HepG2 (cell line): ENCODE measurements around the gene TNS4. TPM values are rescaled to one million over a fixed set of nuclear protein-coding genes. Genes with fewer than 3 reads are reported as not detected.

Experiments used
- ATAC-seq: fragments of 200-7000 bp; cut with Tn5 transposase; 3 replicates; pipeline ENCODE4 v1.9.1; 2020; ENCODE audit warnings: mild to moderate bottlenecking, moderate library complexity
- BruUV-seq: library from RNA; stranded (reverse); fragments of 400-500 nt; replicated peaks from 2 replicates; lab custom pipeline; 2021; lab: Mats Ljungman, UMichigan
- CTCF ChIA-PET: fragments of 300-600 bp; formaldehyde crosslinking; extraction: SDS; loops from one replicate; lab custom pipeline; 2021; ENCODE audit warnings: low total read pairs, inconsistent platforms, low intra/inter-chr PET ratio; lab: Yijun Ruan, JAX
- POLR2A ChIA-PET: fragments of 350-600 bp; sonication (Branson Sonifier 250); formaldehyde crosslinking; loops from one replicate; lab custom pipeline; 2020; ENCODE audit warnings: antibody characterized with exemption, inconsistent platforms; lab: Yijun Ruan, JAX
- DNase-seq: peaks from one replicate; pipeline ENCODE4 v3.0.0-alpha.2; 2015; ENCODE audit warnings: low spot score
- FAIRE-seq: peaks from 3 replicates; lab custom pipeline; 2011; peaks lifted over from hg19 to GRCh38; lab: Jason Lieb, UNC
- H2AFZ ChIP-seq: one replicate; pipeline ENCODE4 v1.6.1; 2011; ENCODE audit warnings: low read length, inconsistent platforms
- H3K27ac ChIP-seq: fragments of 300-600 bp; 3 replicates; pipeline ENCODE4 v1.8.0; 2011; ENCODE audit warnings: mixed run types, mild to moderate bottlenecking, mixed read lengths, low read length, inconsistent platforms; ENCODE audit not compliant: insufficient read depth; ENCODE audit errors: extremely low read length
- H3K27me3 ChIP-seq, 2 experiments: fragments of 200-600 bp in 1 of 2; 2 replicates in 1 of 2; 3 replicates in 1 of 2; pipeline versions ENCODE4 v1.6.0 to v1.8.0; 2011; ENCODE audit warnings: low read length in 2 of 2, mild to moderate bottlenecking in 2 of 2, moderate library complexity in 2 of 2, inconsistent platforms in 1 of 2; ENCODE audit not compliant: insufficient read depth in 2 of 2, control insufficient read depth in 1 of 2
- H3K36me3 ChIP-seq, 2 experiments: fragments of 200-600 bp in 1 of 2; replicated peaks in 1 of 2; 2 replicates in 1 of 2; 3 replicates in 1 of 2; pipeline versions ENCODE4 v1.5.1 to v1.8.0; 2011; ENCODE audit warnings: low read length in 2 of 2, inconsistent platforms in 1 of 2; ENCODE audit not compliant: insufficient read depth in 2 of 2, control insufficient read depth in 1 of 2
- H3K4me1 ChIP-seq: 2 replicates; pipeline ENCODE4 v1.5.1; 2012; ENCODE audit warnings: low read length, inconsistent platforms; ENCODE audit not compliant: insufficient read depth
- H3K4me2 ChIP-seq: 2 replicates; pipeline ENCODE4 v1.6.0; 2011; ENCODE audit warnings: low read depth, low read length, inconsistent platforms
- H3K4me3 ChIP-seq, 3 experiments: fragments of 200-600 bp in 1 of 3; sonication (generic), shearing (Covaris generic) in 1 of 3; replicated peaks in 1 of 3; 2 replicates each; pipeline ENCODE4 v1.5.1; 2011 to 2016; ENCODE audit warnings: low read length in 3 of 3, inconsistent platforms in 2 of 3, low read depth in 2 of 3, mild to moderate bottlenecking in 2 of 3, control low read depth in 1 of 3, mixed read lengths in 1 of 3; ENCODE audit not compliant: insufficient read depth in 1 of 3
- H3K79me2 ChIP-seq: one replicate; pipeline ENCODE4 v1.6.1; 2011; ENCODE audit warnings: low read length, inconsistent platforms; ENCODE audit not compliant: insufficient read depth
- H3K9ac ChIP-seq: 2 replicates; pipeline ENCODE4 v1.6.0; 2011; ENCODE audit warnings: mild to moderate bottlenecking, low read depth, low read length, inconsistent platforms; ENCODE audit not compliant: insufficient read depth
- H3K9me3 ChIP-seq: 2 replicates; pipeline ENCODE4 v1.5.1; 2012; ENCODE audit warnings: mild to moderate bottlenecking, low read length
- H4K20me1 ChIP-seq: 2 replicates; pipeline ENCODE4 v1.6.0; 2011; ENCODE audit warnings: inconsistent platforms, mild to moderate bottlenecking, low read length, moderate library complexity; ENCODE audit not compliant: insufficient read depth
- CBX1 ChIP-seq: IDR thresholded peaks from one replicate; pipeline ENCODE4 v1.6.1; 2016; ENCODE audit warnings: antibody characterized with exemption, low read depth
- CC2D1A ChIP-seq: sonication (generic); formaldehyde crosslinking; IDR thresholded peaks from 2 replicates; pipeline ENCODE4 v1.8.1; 2023; ENCODE audit warnings: mild to moderate bottlenecking, missing genetic modification reagents
- DNMT1 ChIP-seq: sonication (generic); formaldehyde crosslinking; IDR thresholded peaks from 2 replicates; pipeline ENCODE4 v1.5.1; 2020; ENCODE audit warnings: mild to moderate bottlenecking, missing genetic modification reagents
- EED ChIP-seq: sonication (generic); formaldehyde crosslinking; IDR thresholded peaks from 2 replicates; pipeline ENCODE4 v1.5.0; 2020; ENCODE audit warnings: mild to moderate bottlenecking, missing genetic modification reagents
- FOSL1 ChIP-seq: sonication (generic); formaldehyde crosslinking; IDR thresholded peaks from 2 replicates; pipeline ENCODE4 v1.9.0; 2021; ENCODE audit warnings: missing genetic modification reagents, borderline replicate concordance
- IRF1 ChIP-seq: sonication (generic); formaldehyde crosslinking; IDR thresholded peaks from 2 replicates; pipeline ENCODE4 v1.4.0; 2020; ENCODE audit warnings: low read depth, mild to moderate bottlenecking, missing genetic modification reagents
- KDM2A ChIP-seq: sonication (generic); formaldehyde crosslinking; IDR thresholded peaks from 2 replicates; pipeline ENCODE4 v1.4.0; 2020; ENCODE audit warnings: low read depth, missing genetic modification reagents, borderline replicate concordance
- MIXL1 ChIP-seq: IDR thresholded peaks from 2 replicates; pipeline ENCODE4 v1.6.1; 2016
- NR2C2 ChIP-seq: sonication (generic); formaldehyde crosslinking; IDR thresholded peaks from 2 replicates; pipeline ENCODE4 v1.4.0; 2020; ENCODE audit warnings: missing genetic modification reagents, mild to moderate bottlenecking, moderate library complexity, borderline replicate concordance
- STAG1 ChIP-seq: sonication (generic); formaldehyde crosslinking; IDR thresholded peaks from 2 replicates; pipeline ENCODE4 v1.4.0; 2020; ENCODE audit warnings: missing genetic modification reagents
- STAT6 ChIP-seq: sonication (generic); formaldehyde crosslinking; IDR thresholded peaks from 2 replicates; pipeline ENCODE4 v1.4.0; 2020; ENCODE audit warnings: missing genetic modification reagents, mild to moderate bottlenecking, borderline replicate concordance
- TIGD3 ChIP-seq: sonication (generic); formaldehyde crosslinking; IDR thresholded peaks from 2 replicates; pipeline ENCODE4 v1.5.1; 2020; ENCODE audit warnings: mild to moderate bottlenecking, missing genetic modification reagents, borderline replicate concordance
- ZBTB33 ChIP-seq: sonication (generic); formaldehyde crosslinking; IDR thresholded peaks from 2 replicates; pipeline ENCODE4 v1.4.0; 2020; ENCODE audit warnings: missing genetic modification reagents
- ZNF224 ChIP-seq: sonication (generic); formaldehyde crosslinking; IDR thresholded peaks from 2 replicates; pipeline ENCODE4 v1.5.0; 2020; ENCODE audit warnings: mild to moderate bottlenecking, missing genetic modification reagents
- ZNF644 ChIP-seq: IDR thresholded peaks from 2 replicates; pipeline ENCODE4 v1.6.1; 2016; ENCODE audit warnings: low read depth
- WGBS: methylation state at CpG from one replicate; pipeline ENCODE4 v1.1.6; 2017; ENCODE audit warnings: low lambda C conversion rate; 5-methylcytosine and 5-hydroxymethylcytosine counted together
- in situ Hi-C: cut with HindIII; loops from 2 replicates; pipeline ENCODE4 v1.10.0; 2017; ENCODE audit warnings: low pct_unique_long_range_greater_than_20kb; ENCODE audit not compliant: extremely low pct_ligation_motif_present
- intact Hi-C: fragments of 100-400 bp; cut with micrococcal nuclease; formaldehyde crosslinking; loops from one replicate; pipeline ENCODE4 v1.10.0; 2022; ENCODE audit not compliant: unreplicated experiment
- polyA plus RNA-seq, 8 experiments: library from polyadenylated mRNA; depleted of rRNA in 3 of 8; stranded (reverse) in 7 of 8; unstranded in 1 of 8; fragments of >200 nt; fragmentation: Illumina TruSeq in 4 of 8; extraction: Trizol in 4 of 8; gene quantifications; 2 replicates each; pipeline versions ENCODE4 v1.2.1 to v1.2.3, GENCODE V29; 2011 to 2016; ENCODE audit warnings: low read depth in 4 of 8, missing spikeins in 1 of 8, mixed read lengths in 1 of 8; ENCODE audit not compliant: insufficient read depth in 1 of 8
- total RNA-seq, 5 experiments: library from RNA; depleted of rRNA; stranded (reverse); fragments of >200 nt; fragmentation: Illumina TruSeq; extraction: Trizol; gene quantifications; 2 replicates each; pipeline ENCODE4 v1.2.3, GENCODE V29; 2016; ENCODE audit warnings: low read depth in 1 of 5

TNS4 gene
- total and polyA plus RNA-seq, 2 of the 13 experiments (the other 11 are each of a cell fraction or from before 2014, with no cell fraction given), result 0.58 to 2.1 TPM

GRCh38 chr17:40480501-40481003 lies 20.9 kb downstream of the TNS4 start:
- H2AFZ ChIP-seq, result no peak overlapping the region
- peak overlapping the region; percentile 28 for H3K4me2 ChIP-seq
- H3K9ac ChIP-seq, result no peak overlapping the region
- H3K79me2 ChIP-seq, result no peaks in the 10 kb centered on the region
- BruUV-seq, result no TSS peak
- in situ Hi-C loops, result no loop called here
- H3K27me3 ChIP-seq, result no peaks in the 10 kb centered on the region
- ChIA-PET CTCF (no interaction called here), POLR2A (no interaction called here)
- no peaks in the 10 kb centered on the region for H3K9me3 ChIP-seq
- H3K4me1 ChIP-seq, result peaks cover 52% of the 10 kb centered on the region
- DNase-seq, result peak; percentile 68
- H4K20me1 ChIP-seq, result no peaks in the 10 kb centered on the region
- no peak overlapping the region for H3K27ac ChIP-seq
- no peak overlapping the region for H3K4me3 ChIP-seq
- ATAC-seq, result peak; percentile 11; the same call in 1 of the 3 replicates
- H3K36me3 ChIP-seq, result no peaks in the 10 kb centered on the region
- no peak for FAIRE-seq
- WGBS, result 37% methylated on average over 11 of the region's 12 CpGs
- intact Hi-C loops, result no loop called here
- no peak for TF ChIP-seq DNMT1 (CRISPR knock-in tag)
- no peak for TF ChIP-seq CBX1
- no peak for TF ChIP-seq KDM2A (CRISPR knock-in tag)
- no peak for TF ChIP-seq STAG1 (CRISPR knock-in tag)
- no peak for TF ChIP-seq STAT6 (CRISPR knock-in tag)
- no peak for TF ChIP-seq EED (CRISPR knock-in tag)
- TF ChIP-seq IRF1, result no peak
- no peak for TF ChIP-seq NR2C2 (CRISPR knock-in tag)
- no peak for TF ChIP-seq MIXL1
- TF ChIP-seq ZNF644 (CRISPR knock-in tag), result no peak
- TF ChIP-seq ZBTB33, result peak; percentile 43; the same call in 1 of the 2 replicates
- no peak for TF ChIP-seq ZNF224
- no peak for TF ChIP-seq FOSL1
- TF ChIP-seq CC2D1A (CRISPR knock-in tag), result no peak
- no peak for TF ChIP-seq TIGD3 (CRISPR knock-in tag)
